Sigmoid colon (tissue), 7 donors: ENCODE results near the gene MAN2A1. TPM values are rescaled to one million over a fixed set of nuclear protein-coding genes. Genes with fewer than 3 reads are reported as not detected.

Experiments
- DNase-seq: peaks from one replicate; pipeline ENCODE4 v3.0.0-alpha.2; 2019
- H3K27ac ChIP-seq, 4 donors: fragments of 200-600 bp; sonication (generic); one replicate each; pipeline ENCODE4 v1.5.1; 2016 to 2019; ENCODE audit warnings: mild to moderate bottlenecking in 1 of 4
- H3K27me3 ChIP-seq, 3 donors: fragments of 200-600 bp; sonication (generic); one replicate each; pipeline ENCODE4 v1.5.1; 2019; ENCODE audit warnings: mild to moderate bottlenecking in 1 of 3
- H3K36me3 ChIP-seq, 4 donors: fragments of 200-600 bp; sonication (generic); one replicate each; pipeline ENCODE4 v1.5.1; 2016 to 2019
- H3K4me1 ChIP-seq, 4 donors: fragments of 200-600 bp; sonication (generic); one replicate each; pipeline ENCODE4 v1.5.1; 2017 to 2019
- H3K4me3 ChIP-seq, 4 donors: fragments of 200-600 bp; sonication (generic); one replicate each; pipeline ENCODE4 v1.5.1; 2017 to 2019; ENCODE audit warnings: mild to moderate bottlenecking in 2 of 4, moderate library complexity in 1 of 4
- H3K9me3 ChIP-seq, 4 donors: fragments of 200-600 bp in 3 of 4; sonication (generic) in 3 of 4; one replicate each; pipeline versions ENCODE4 v1.5.1 to v1.6.1; 2013 to 2019
- CTCF ChIP-seq, 4 experiments: fragments of 450-650 bp in 3 of 4; fragments of 200-600 bp in 1 of 4; IDR thresholded peaks; one replicate each; pipeline ENCODE4 v1.5.1; 2016 to 2019; ENCODE audit warnings: antibody characterized with exemption in 4 of 4, mild to moderate bottlenecking in 3 of 4, moderate library complexity in 2 of 4
- EP300 ChIP-seq, 4 donors: sonication (generic); formaldehyde crosslinking; IDR thresholded peaks; one replicate each; pipeline ENCODE4 v1.6.1; 2017; ENCODE audit warnings: antibody characterized with exemption in 4 of 4
- POLR2A ChIP-seq, 2 donors: fragments of 450-650 bp; IDR thresholded peaks; one replicate each; pipeline ENCODE4 v1.6.1; 2016; ENCODE audit warnings: antibody characterized with exemption in 2 of 2, mild to moderate bottlenecking in 2 of 2, moderate library complexity in 2 of 2
- POLR2AphosphoS5 ChIP-seq, 4 donors: sonication (generic); formaldehyde crosslinking; IDR thresholded peaks; one replicate each; pipeline ENCODE4 v1.6.1; 2017; ENCODE audit warnings: antibody characterized with exemption in 4 of 4
- WGBS, 2 donors: extraction: QIAGEN DNeasy Blood & Tissue Kit; methylation state at CpG; one replicate each; pipeline ENCODE4 v1.1.7; 2013; 5-methylcytosine and 5-hydroxymethylcytosine counted together
- intact Hi-C: fragments of 100-400 bp; cut with DNase I; formaldehyde crosslinking; loops from one replicate; pipeline ENCODE4 v1.15.1; 2023
- polyA plus RNA-seq, 3 donors: library from polyadenylated mRNA; stranded (reverse); fragments of 200-250 nt; gene quantifications; one replicate each; pipeline ENCODE4 v1.2.3, GENCODE V29; 2013
- total RNA-seq, 4 donors: library from RNA; depleted of rRNA; stranded (reverse); fragments of >200 nt; gene quantifications; one replicate each; pipeline ENCODE4 v1.1.0, GENCODE V29; 2016
- donor health status: healthy with polysubstance abuse.
- donor health status: Bipolar disorder and iron deficiency.
- donor health status: healthy.

The MAN2A1 gene
- total and polyA plus RNA-seq, 7 donors, result 3.6 to 58.4 (median 40.2) TPM

- TF ChIP-seq CTCF (IDR thresholded peaks at IDR 0.05), result no peak
- TF ChIP-seq EP300 (IDR thresholded peaks at IDR 0.05), result no peak
- no peak for TF ChIP-seq POLR2A (IDR thresholded peaks at IDR 0.05)
- no peak for TF ChIP-seq POLR2AphosphoS5 (IDR thresholded peaks at IDR 0.05)
- intact Hi-C loops, result no loop called here
- Histone ChIP-seq H3K36me3 (peaks cover 0 to 22% (median 0%) of the 10 kb centered on the region in 4 donors), H3K4me1 (no peaks in the 10 kb centered on the region), H3K27ac (no peak overlapping the region), H3K4me3 (no peak overlapping the region), H3K9me3 (no peaks in the 10 kb centered on the region), H3K27me3 (no peaks in the 10 kb centered on the region)
- DNase-seq, result no peak
- WGBS, 2 donors, result 70 to 81% methylated on average over 2 of the region's 2 CpGs
Measured at GRCh38 chr5:109812698-109813097, 123.0 kb downstream of the MAN2A1 start.

GRCh38 chr5:109816732-109817131 is 127.0 kb downstream of the MAN2A1 start:
- no peak overlapping the region for H3K27ac ChIP-seq
- DNase-seq, result no peak
- TF ChIP-seq POLR2A (IDR thresholded peaks at IDR 0.05), result no peak
- TF ChIP-seq EP300 (IDR thresholded peaks at IDR 0.05), result no peak
- no peak for TF ChIP-seq POLR2AphosphoS5 (IDR thresholded peaks at IDR 0.05)
- H3K4me1 ChIP-seq, result no peaks in the 10 kb centered on the region
- peaks cover 0 to 29% (median 3%) of the 10 kb centered on the region in 4 donors for H3K36me3 ChIP-seq
- 86 to 98% methylated on average over 1 of the region's 1 CpG for WGBS, 2 donors
- intact Hi-C loops, result no loop called here
- no peaks in the 10 kb centered on the region for H3K27me3 ChIP-seq
- H3K4me3 ChIP-seq, result no peak overlapping the region
- H3K9me3 ChIP-seq, result no peaks in the 10 kb centered on the region

GRCh38 chr5:109819878-109820277 is 130.2 kb downstream of the MAN2A1 start:
- 49 to 63% methylated on average over 2 of the region's 2 CpGs for WGBS, 2 donors
- Histone ChIP-seq H3K36me3 (peaks cover 0 to 37% (median 3%) of the 10 kb centered on the region in 4 donors), H3K9me3 (no peaks in the 10 kb centered on the region), H3K27me3 (no peaks in the 10 kb centered on the region), H3K4me1 (no peaks in the 10 kb centered on the region), H3K4me3 (no peak overlapping the region), H3K27ac (no peak overlapping the region)
- no peak for DNase-seq
- no peak for TF ChIP-seq EP300 (IDR thresholded peaks at IDR 0.05)
- TF ChIP-seq CTCF (IDR thresholded peaks at IDR 0.05), result no peak
- no peak for TF ChIP-seq POLR2A (IDR thresholded peaks at IDR 0.05)
- TF ChIP-seq POLR2AphosphoS5 (IDR thresholded peaks at IDR 0.05), result no peak
- intact Hi-C loops, result no loop called here

GRCh38 chr5:109823597-109823996 is 133.9 kb downstream of the MAN2A1 start:
- 95 to 96% methylated on average over 4 of the region's 4 CpGs for WGBS, 2 donors
- H3K27ac ChIP-seq, result no peak overlapping the region
- H3K27me3 ChIP-seq, result no peaks in the 10 kb centered on the region
- intact Hi-C loops, result no loop called here
- H3K36me3 ChIP-seq, result peaks cover 0 to 44% (median 3%) of the 10 kb centered on the region in 4 donors
- no peaks in the 10 kb centered on the region for H3K9me3 ChIP-seq
- no peak for TF ChIP-seq CTCF (IDR thresholded peaks at IDR 0.05)
- TF ChIP-seq POLR2AphosphoS5 (IDR thresholded peaks at IDR 0.05), result no peak
- TF ChIP-seq POLR2A (IDR thresholded peaks at IDR 0.05), result no peak
- TF ChIP-seq EP300 (IDR thresholded peaks at IDR 0.05), result no peak
- no peak for DNase-seq
- no peaks in the 10 kb centered on the region for H3K4me1 ChIP-seq
- H3K4me3 ChIP-seq, result no peak overlapping the region

- Histone ChIP-seq H3K4me1 (no peaks in the 10 kb centered on the region), H3K36me3 (peaks cover 0 to 29% (median 2%) of the 10 kb centered on the region in 4 donors), H3K27me3 (no peaks in the 10 kb centered on the region), H3K27ac (no peak overlapping the region), H3K9me3 (no peaks in the 10 kb centered on the region), H3K4me3 (no peak overlapping the region)
- intact Hi-C loops, result no loop called here
- no peak for DNase-seq
- 96 to 100% methylated on average over 1 of the region's 1 CpG for WGBS, 2 donors
- TF ChIP-seq EP300 (IDR thresholded peaks at IDR 0.05), result no peak
- TF ChIP-seq POLR2A (IDR thresholded peaks at IDR 0.05), result no peak
- no peak for TF ChIP-seq CTCF (IDR thresholded peaks at IDR 0.05)
- TF ChIP-seq POLR2AphosphoS5 (IDR thresholded peaks at IDR 0.05), result no peak
Measured at GRCh38 chr5:109825450-109825849, 135.7 kb downstream of the MAN2A1 start.
